ENCODE measurements around the gene S100A1.
A peak's percentile ranks its signal among the peaks of the same experiment; 100 is the strongest.
"Not testable (repeated sequence)": the region's sequence is repeated elsewhere in the genome, so short reads cannot be mapped to it uniquely, and the experiment has no call there.

Gene S100A1

DNA sequence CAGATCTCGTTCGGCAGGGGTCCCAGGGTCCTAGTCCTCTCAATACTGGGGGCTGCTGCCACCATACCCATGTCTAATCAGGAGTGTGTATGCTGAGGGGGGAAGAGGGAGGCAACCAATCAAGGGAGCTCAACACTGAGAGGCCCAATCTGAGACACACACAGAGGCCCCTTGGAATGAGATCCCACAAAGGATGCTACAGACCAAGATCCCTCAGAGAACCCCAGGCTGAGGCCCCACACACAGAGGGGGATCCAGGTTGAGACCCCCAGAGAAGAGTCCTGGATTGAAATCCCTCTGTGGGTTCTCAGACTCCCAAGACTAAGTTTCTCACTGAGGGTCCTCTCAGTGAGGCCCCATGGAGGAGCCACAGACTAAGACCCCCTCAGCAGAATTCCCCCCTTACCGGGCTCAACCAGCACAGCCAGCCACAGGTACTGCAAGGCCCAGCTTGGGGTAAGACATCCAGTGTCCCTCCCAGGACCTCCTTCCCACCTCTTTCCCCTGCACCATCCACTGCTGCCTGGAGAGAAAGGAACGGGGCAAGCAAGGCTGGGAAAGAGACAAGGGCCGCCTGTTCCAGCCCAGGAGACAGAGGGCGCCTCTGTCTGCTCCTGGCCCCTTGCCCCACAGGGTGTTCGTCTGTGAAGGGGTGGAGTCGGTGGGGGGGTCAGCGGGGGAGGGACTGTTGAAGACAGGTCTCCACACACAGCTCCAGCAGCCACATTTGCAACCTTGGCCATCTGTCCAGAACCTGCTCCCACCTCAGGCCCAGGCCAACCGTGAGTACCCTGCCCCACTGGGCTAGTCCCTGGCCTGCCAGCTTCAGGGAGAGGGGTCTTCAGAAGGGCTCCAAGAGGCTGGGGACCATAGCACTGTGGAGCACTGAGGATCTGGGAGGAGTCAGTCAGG lies at the start of gene S100A1:
Gene S100A1 (plus strand): TSS at position 720 of the 912 bp plus-strand sequence. CDS start 2,088 bp downstream, outside the sequence.
- H3K27ac ChIP-seq = peak within 1 kb of the TSS; percentile 3 to 96 (median 85)
- H3K4me3 ChIP-seq = peak within 1 kb of the TSS; percentile 30 to 46 (median 36)

- H3K4me3 ChIP-seq = no peak overlapping the region
- peak overlapping the region in 1 of 21 experiments; percentile 2 for H3K27ac ChIP-seq
These were observed 49.7 kb upstream of the S100A1 start for GRCh38 chr1:153578490-153578889.

DNA sequence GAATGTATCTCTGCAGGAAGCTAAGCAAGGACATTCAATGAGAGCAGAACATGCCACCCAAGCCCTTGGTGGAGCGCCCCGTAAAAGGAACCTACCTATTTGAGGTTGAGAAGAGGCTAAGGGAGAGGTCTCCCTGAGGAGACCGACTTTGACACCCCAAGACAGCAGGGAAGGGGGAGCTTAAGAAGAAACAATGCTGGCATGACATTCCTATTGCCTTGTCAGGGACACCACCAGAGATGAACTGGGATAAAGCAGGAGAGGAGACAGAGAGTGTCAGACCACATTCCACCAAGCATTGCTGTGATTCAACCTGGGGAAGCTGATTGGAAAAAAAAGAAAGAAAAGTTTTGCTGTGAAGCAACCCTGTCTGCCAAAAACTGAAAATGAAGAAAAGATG lies 49.3 kb upstream of the S100A1 start:
- no peak overlapping the region for H3K27ac ChIP-seq

GRCh38 chr1:153582836-153583235 lies 45.4 kb upstream of the S100A1 start:
- Histone ChIP-seq H3K27ac (peak overlapping the region in 1 of 21 experiments; percentile 9), H3K4me3 (peak overlapping the region in 2 of 7 experiments; percentile 21 to 23)

More for the DNA sequence above, 49.3 kb upstream of the S100A1 start:
- H3K4me3 ChIP-seq = no peak overlapping the region

DNA sequence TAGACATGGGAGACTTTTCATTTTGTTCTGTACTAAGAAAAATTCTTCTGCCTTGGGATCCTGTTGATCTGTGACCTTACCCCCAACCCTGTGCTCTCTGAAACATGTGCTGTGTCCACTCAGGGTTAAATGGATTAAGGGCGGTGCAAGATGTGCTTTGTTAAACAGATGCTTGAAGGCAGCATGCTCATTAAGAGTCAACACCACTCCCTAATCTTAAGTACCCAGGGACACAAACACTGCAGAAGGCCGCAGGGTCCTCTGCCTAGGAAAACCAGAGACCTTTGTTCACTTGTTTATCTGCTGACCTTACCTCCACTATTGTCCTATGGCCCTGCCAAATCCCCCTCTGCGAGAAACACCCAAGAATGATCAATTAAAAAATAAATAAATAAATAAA lies 44.7 kb upstream of the S100A1 start:
- not testable (repeated sequence) for H3K27ac ChIP-seq, H3K4me3 ChIP-seq

- no peak overlapping the region for H3K27ac ChIP-seq
- H3K4me3 ChIP-seq = no peak overlapping the region
These were observed 44.3 kb upstream of the S100A1 start for GRCh38 chr1:153583976-153584375.

GRCh38 chr1:153585006-153585405 lies 43.2 kb upstream of the S100A1 start:
- Histone ChIP-seq H3K4me3 (no peak overlapping the region), H3K27ac (no peak overlapping the region)

- no peak overlapping the region for H3K4me3 ChIP-seq
- no peak overlapping the region for H3K27ac ChIP-seq
These were observed 41.9 kb upstream of the S100A1 start for GRCh38 chr1:153586347-153586746.

GRCh38 chr1:153587314-153587713 lies 40.9 kb upstream of the S100A1 start:
- Histone ChIP-seq H3K4me3 (no peak overlapping the region), H3K27ac (no peak overlapping the region)

- not testable (repeated sequence) for H3K4me3 ChIP-seq, H3K27ac ChIP-seq
These were observed 40.2 kb upstream of the S100A1 start for GRCh38 chr1:153588033-153588432.

DNA sequence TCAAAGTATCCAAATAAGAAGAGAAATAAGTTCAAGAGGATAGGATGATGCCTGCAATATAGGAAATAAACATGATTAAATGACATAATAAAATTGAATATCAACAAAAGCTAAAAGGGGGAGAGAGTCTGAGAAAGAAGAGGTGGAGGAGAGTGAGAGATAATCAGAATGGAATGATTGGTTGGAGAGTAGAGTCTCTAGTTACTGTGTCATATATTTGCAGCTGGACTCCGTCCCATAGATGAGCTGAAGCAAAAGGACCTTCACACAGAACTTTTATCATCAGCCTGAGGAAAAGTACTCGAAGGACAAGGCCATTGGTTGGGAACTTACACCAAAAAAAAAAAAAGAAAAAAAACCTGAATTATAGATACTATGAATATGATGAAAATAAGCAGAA lies 39.8 kb upstream of the S100A1 start:
- no peak overlapping the region for H3K27ac ChIP-seq
- no peak overlapping the region for H3K4me3 ChIP-seq

DNA sequence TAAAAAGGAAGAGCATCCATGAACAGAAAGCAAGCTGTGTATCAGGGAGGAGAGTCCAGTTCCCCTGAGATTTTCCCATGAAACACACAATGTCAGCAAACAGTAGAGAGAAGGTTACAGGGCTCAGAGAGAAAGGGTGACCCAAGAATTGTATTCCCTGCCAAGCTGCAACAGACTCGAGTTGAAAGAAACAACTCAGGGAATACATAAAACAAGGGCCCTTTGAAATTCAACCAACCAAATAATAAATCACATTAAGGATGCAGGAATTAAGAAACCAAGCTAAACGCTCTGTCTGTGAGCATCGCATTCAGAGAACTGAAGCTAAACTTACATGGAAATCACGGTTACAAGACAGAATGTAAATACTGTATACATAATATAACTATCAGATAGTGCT lies 35.5 kb upstream of the S100A1 start:
- no peak overlapping the region for H3K27ac ChIP-seq
- no peak overlapping the region for H3K4me3 ChIP-seq

DNA sequence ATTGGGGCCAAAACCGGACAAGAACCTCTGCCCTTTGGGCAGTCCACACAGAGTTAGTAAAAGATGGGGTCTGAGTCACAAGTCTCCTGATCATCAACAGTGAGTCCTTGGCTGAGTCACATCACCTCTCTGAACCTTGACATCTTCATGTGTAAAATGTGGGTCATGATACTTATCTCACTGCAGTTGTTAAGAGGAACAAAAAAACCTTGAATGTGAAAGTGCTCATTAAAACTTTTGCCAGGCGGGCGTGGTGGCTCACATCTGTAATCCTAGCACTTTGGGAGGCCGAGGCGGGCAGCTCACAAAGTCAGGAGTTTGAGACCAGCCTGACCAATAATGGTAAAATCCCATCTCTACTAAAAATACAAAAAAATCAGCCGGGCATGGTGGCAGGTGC lies 31.0 kb upstream of the S100A1 start:
- Histone ChIP-seq H3K27ac (no peak overlapping the region), H3K4me3 (no peak overlapping the region)

- peak overlapping the region in 14 of 21 experiments; percentile 9 to 79 (median 46) for H3K27ac ChIP-seq
- no peak overlapping the region for H3K4me3 ChIP-seq
These were observed 29.7 kb upstream of the S100A1 start for GRCh38 chr1:153598309-153599172.

DNA sequence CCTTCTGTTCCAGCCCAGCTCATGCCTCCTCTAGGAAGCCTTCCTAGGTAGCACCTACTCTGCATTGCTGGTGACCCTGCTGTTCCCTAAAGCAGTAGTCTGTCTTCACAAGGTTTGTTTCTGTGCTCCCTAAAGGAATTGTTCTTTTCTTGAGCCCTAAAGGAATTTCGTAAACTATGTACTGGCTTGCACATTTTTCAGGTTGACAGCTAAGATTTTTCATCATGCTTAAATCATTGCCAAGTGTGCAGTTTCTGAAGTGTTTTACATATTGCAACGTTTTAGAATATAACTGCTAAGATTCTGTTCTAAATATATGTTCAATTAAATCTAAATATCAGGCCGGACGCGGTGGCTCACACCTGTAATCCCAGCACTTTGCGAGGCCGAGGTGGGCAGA lies 28.4 kb upstream of the S100A1 start:
- Histone ChIP-seq H3K27ac (peak overlapping the region in 3 of 21 experiments; percentile 20 to 48 (median 30)), H3K4me3 (no peak overlapping the region)

GRCh38 chr1:153602749-153603148 lies 25.5 kb upstream of the S100A1 start:
- H3K27ac ChIP-seq = no peak overlapping the region
- no peak overlapping the region for H3K4me3 ChIP-seq

GRCh38 chr1:153606194-153606593 lies 22.0 kb upstream of the S100A1 start:
- H3K27ac ChIP-seq = peak overlapping the region in 3 of 21 experiments; percentile 14 to 95 (median 90)
- no peak overlapping the region for H3K4me3 ChIP-seq

GRCh38 chr1:153607381-153607780 lies 20.9 kb upstream of the S100A1 start:
- H3K27ac ChIP-seq = peak overlapping the region in 14 of 21 experiments; percentile 38 to 98 (median 92)
- peak overlapping the region in 1 of 7 experiments; percentile 73 for H3K4me3 ChIP-seq

- Histone ChIP-seq H3K27ac (peak overlapping the region; percentile 34 to 98 (median 90)), H3K4me3 (peak overlapping the region; percentile 20 to 73 (median 32))
These were observed 20.0 kb upstream of the S100A1 start for GRCh38 chr1:153608089-153608682.
